Panc1 (cell line): ENCODE measurements around the gene MCTP1. TPM values are rescaled to one million over a fixed set of nuclear protein-coding genes. Genes with fewer than 3 reads are reported as not detected.

Source experiments
- ATAC-seq: fragments of 200-7000 bp; cut with Tn5 transposase; 2 replicates; pipeline ENCODE4 v1.9.1; 2020; ENCODE audit warnings: mild to moderate bottlenecking, moderate library complexity
- BruUV-seq: library from RNA; stranded (reverse); fragments of 400-500 nt; replicated peaks from 2 replicates; lab custom pipeline; 2021; lab: Mats Ljungman, UMichigan
- CTCF ChIA-PET: fragments of 300-600 bp; sonication (Branson Sonifier 250); formaldehyde crosslinking; loops from one replicate; lab custom pipeline; 2022; ENCODE audit warnings: antibody characterized with exemption; lab: Charles Lee
- POLR2A ChIA-PET: fragments of 300-600 bp; sonication (Branson Sonifier 250); formaldehyde crosslinking; loops from one replicate; lab custom pipeline; 2022; ENCODE audit warnings: antibody characterized with exemption; lab: Charles Lee
- DNase-seq: peaks from one replicate; pipeline ENCODE4 v3.0.0-alpha.2; 2010; ENCODE audit warnings: low read depth, low spot score
- H3K27ac ChIP-seq: 2 replicates; pipeline ENCODE4 v1.5.1; 2011; ENCODE audit warnings: mild to moderate bottlenecking, low read length, inconsistent platforms
- H3K27me3 ChIP-seq: fragments of 200-500 bp; sonication (Bioruptor generic); 2 replicates; pipeline ENCODE4 v1.6.0; 2014; ENCODE audit warnings: low read length, inconsistent platforms; ENCODE audit not compliant: control insufficient read depth, insufficient read depth
- H3K36me3 ChIP-seq: fragments of 200-500 bp; sonication (Bioruptor generic); 2 replicates; pipeline ENCODE4 v1.5.1; 2014; ENCODE audit warnings: inconsistent platforms, mild to moderate bottlenecking, low read length, moderate library complexity; ENCODE audit not compliant: control insufficient read depth, insufficient read depth
- H3K4me1 ChIP-seq: 2 replicates; pipeline ENCODE4 v1.5.1; 2011; ENCODE audit warnings: inconsistent platforms, mild to moderate bottlenecking, low read length, moderate library complexity; ENCODE audit not compliant: control insufficient read depth, insufficient read depth
- H3K4me3 ChIP-seq, 2 experiments: 2 replicates each; pipeline ENCODE4 v1.5.1; 2011 to 2012; ENCODE audit warnings: low read depth in 2 of 2, low read length in 2 of 2, mild to moderate bottlenecking in 2 of 2, inconsistent platforms in 1 of 2, moderate library complexity in 1 of 2
- H3K9me3 ChIP-seq: fragments of 200-500 bp; sonication (Bioruptor generic); 2 replicates; pipeline ENCODE4 v1.5.1; 2014; ENCODE audit warnings: low read depth, mild to moderate bottlenecking, inconsistent platforms, low read length, moderate library complexity; ENCODE audit not compliant: control insufficient read depth, insufficient read depth
- CTCF ChIP-seq: fragments of 450-650 bp; IDR thresholded peaks from 2 replicates; pipeline ENCODE4 v1.5.1; 2017; ENCODE audit warnings: mild to moderate bottlenecking
- POLR2AphosphoS5 ChIP-seq: IDR thresholded peaks from 2 replicates; pipeline ENCODE4 v1.6.1; 2012; ENCODE audit warnings: mild to moderate bottlenecking, low read depth, low read length, moderate library complexity
- REST ChIP-seq, 2 experiments: IDR thresholded peaks; 2 replicates each; pipeline ENCODE4 v1.6.1; 2011 to 2012; ENCODE audit warnings: low read depth in 2 of 2, control low read depth in 1 of 2, low read length in 1 of 2, mild to moderate bottlenecking in 1 of 2, moderate library complexity in 1 of 2; ENCODE audit not compliant: insufficient read depth in 1 of 2
- SIN3A ChIP-seq: IDR thresholded peaks from 2 replicates; pipeline ENCODE4 v1.6.1; 2012; ENCODE audit warnings: low read depth, mild to moderate bottlenecking, low read length, moderate library complexity, borderline replicate concordance; ENCODE audit not compliant: insufficient read depth
- TCF7L2 ChIP-seq: IDR thresholded peaks from 2 replicates; pipeline ENCODE4 v1.6.1; 2011; ENCODE audit warnings: mild to moderate bottlenecking, low read depth, low read length, inconsistent platforms
- in situ Hi-C: cut with HindIII; loops from 2 replicates; pipeline ENCODE4 v1.10.0; 2016; ENCODE audit warnings: low sequenced_read_pairs, low pct_unique_long_range_greater_than_20kb
- intact Hi-C: fragments of 100-400 bp; cut with micrococcal nuclease; formaldehyde crosslinking; loops from one replicate; pipeline ENCODE4 v1.10.0; 2022; ENCODE audit not compliant: unreplicated experiment
- total RNA-seq: library from RNA; stranded (reverse); gene quantifications from one replicate; pipeline ENCODE4 v1.2.1, GENCODE V29; 2021; ENCODE audit not compliant: unreplicated experiment

The MCTP1 gene
- total RNA-seq, 1 experiment from 2014 or later = 39.8 TPM

- POLR2A ChIA-PET = no interaction called here
- BruUV-seq = no TSS peak
- in situ Hi-C loops (no loop called here), intact Hi-C loops (no loop called here)
- Histone ChIP-seq H3K4me1 (no peaks in the 10 kb centered on the region), H3K27ac (no peak overlapping the region), H3K4me3 (no peak overlapping the region), H3K27me3 (no peaks in the 10 kb centered on the region), H3K9me3 (no peaks in the 10 kb centered on the region), H3K36me3 (no peaks in the 10 kb centered on the region)
- DNase-seq (no peak), ATAC-seq (no peak)
- TF ChIP-seq POLR2AphosphoS5 (no peak), REST (IDR thresholded peaks at IDR 0.05; ENCODE audit: insufficient read depth in 1 of 2, low read depth in 2 of 2, low read length in 1 of 2) (no peak), CTCF (no peak), TCF7L2 (no peak), SIN3A (no peak)
- CTCF ChIA-PET = no interaction called here
Measured at GRCh38 chr5:95152131-95152530, 132.8 kb downstream of the MCTP1 start.

GRCh38 chr5:95151694-95152093, 133.2 kb downstream of the MCTP1 start:
- no TSS peak for BruUV-seq
- Histone ChIP-seq H3K36me3 (no peaks in the 10 kb centered on the region), H3K4me1 (no peaks in the 10 kb centered on the region), H3K27ac (no peak overlapping the region), H3K27me3 (no peaks in the 10 kb centered on the region), H3K4me3 (no peak overlapping the region), H3K9me3 (no peaks in the 10 kb centered on the region)
- ChIA-PET CTCF (no interaction called here), POLR2A (no interaction called here)
- DNase-seq (no peak), ATAC-seq (no peak)
- intact Hi-C loops = no loop called here
- TF ChIP-seq SIN3A (no peak), POLR2AphosphoS5 (no peak), TCF7L2 (no peak), CTCF (no peak), REST (IDR thresholded peaks at IDR 0.05; ENCODE audit: insufficient read depth in 1 of 2, low read depth in 2 of 2, low read length in 1 of 2) (no peak)
- in situ Hi-C loops = no loop called here
